ENCODE measurements around the gene PLEKHG3. TPM values are rescaled to one million over a fixed set of nuclear protein-coding genes. Genes with fewer than 3 reads are reported as not detected.

PLEKHG3 gene
- total RNA-seq, 1 experiment from 2014 or later = 34.0 TPM

- no peak for DNase-seq (ENCODE audit: low read depth, low spot score)
- Histone ChIP-seq H3K27ac (ENCODE audit: low read length) (no peak overlapping the region), H3K9me3 (ENCODE audit: control insufficient read depth, insufficient read depth, low read depth, low read length) (no peaks in the 10 kb centered on the region), H3K27me3 (ENCODE audit: control insufficient read depth, insufficient read depth, low read length) (no peaks in the 10 kb centered on the region), H3K4me1 (ENCODE audit: control insufficient read depth, insufficient read depth, low read length) (peaks cover 9% of the 10 kb centered on the region; the same call in 1 of the 2 replicates), H3K4me3 (ENCODE audit: low read depth in 2 of 2, low read length in 2 of 2) (no peak overlapping the region), H3K36me3 (ENCODE audit: control insufficient read depth, insufficient read depth, low read length) (no peaks in the 10 kb centered on the region)
- intact Hi-C loops (cut with micrococcal nuclease; ENCODE audit: unreplicated experiment) = no loop called here
- no TSS peak for BruUV-seq (replicated peaks)
- no peak for ATAC-seq
- in situ Hi-C loops (cut with HindIII; ENCODE audit: low pct_unique_long_range_greater_than_20kb, low sequenced_read_pairs) = no loop called here
- POLR2A ChIA-PET = no interaction called here
- CTCF ChIA-PET = no interaction called here
- TF ChIP-seq REST (IDR thresholded peaks at IDR 0.05; ENCODE audit: insufficient read depth in 1 of 2, low read depth in 2 of 2, low read length in 1 of 2) (no peak), TCF7L2 (IDR thresholded peaks at IDR 0.05; ENCODE audit: low read depth, low read length) (no peak), POLR2AphosphoS5 (IDR thresholded peaks at IDR 0.05; ENCODE audit: low read depth, low read length) (no peak), SIN3A (IDR thresholded peaks at IDR 0.05; ENCODE audit: borderline replicate concordance, insufficient read depth, low read depth, low read length) (no peak), CTCF (IDR thresholded peaks at IDR 0.05) (no peak)
Observed at GRCh38 chr14:64729386-64730060, 25.3 kb downstream of the PLEKHG3 start.

GRCh38 chr14:64730061-64730440 is 25.8 kb downstream of the PLEKHG3 start:
- in situ Hi-C loops (cut with HindIII; ENCODE audit: low pct_unique_long_range_greater_than_20kb, low sequenced_read_pairs) (no loop called here), intact Hi-C loops (cut with micrococcal nuclease; ENCODE audit: unreplicated experiment) (no loop called here)
- no peaks in the 10 kb centered on the region for H3K36me3 ChIP-seq (ENCODE audit: control insufficient read depth, insufficient read depth, low read length)
- no peak for DNase-seq (ENCODE audit: low read depth, low spot score)
- peaks cover 8% of the 10 kb centered on the region; the same call in 1 of the 2 replicates for H3K4me1 ChIP-seq (ENCODE audit: control insufficient read depth, insufficient read depth, low read length)
- H3K9me3 ChIP-seq (ENCODE audit: control insufficient read depth, insufficient read depth, low read depth, low read length) = no peaks in the 10 kb centered on the region
- BruUV-seq (replicated peaks) = no TSS peak
- no peaks in the 10 kb centered on the region for H3K27me3 ChIP-seq (ENCODE audit: control insufficient read depth, insufficient read depth, low read length)
- H3K27ac ChIP-seq (ENCODE audit: low read length) = no peak overlapping the region
- H3K4me3 ChIP-seq (ENCODE audit: low read depth in 2 of 2, low read length in 2 of 2) = no peak overlapping the region
- POLR2A ChIA-PET = no interaction called here
- CTCF ChIA-PET = no interaction called here
- ATAC-seq = no peak
- TF ChIP-seq CTCF (IDR thresholded peaks at IDR 0.05) = no peak
- TF ChIP-seq POLR2AphosphoS5 (IDR thresholded peaks at IDR 0.05; ENCODE audit: low read depth, low read length) = no peak
- TF ChIP-seq REST (IDR thresholded peaks at IDR 0.05; ENCODE audit: insufficient read depth in 1 of 2, low read depth in 2 of 2, low read length in 1 of 2) = no peak
